WTC11 (cell line): ENCODE measurements around the gene NHSL2.

Source experiments
- CTCF ChIP-seq: fragments of 200-600 bp; IDR thresholded peaks from 2 replicates; pipeline ENCODE4 v1.8.0; 2022; ENCODE audit warnings: antibody characterized with exemption
- SP1 ChIP-seq: sonication (generic); formaldehyde crosslinking; conservative IDR thresholded peaks from 2 replicates; pipeline ENCODE4 v1.8.1; 2022; ENCODE audit warnings: missing genetic modification reagents
- ZNF396 ChIP-seq: fragments of 250-450 bp; sonication (Bioruptor Pico); IDR thresholded peaks from 2 replicates; pipeline ENCODE4 v1.8.0; 2021; ENCODE audit warnings: mild to moderate bottlenecking, moderate library complexity, borderline replicate concordance

DNA sequence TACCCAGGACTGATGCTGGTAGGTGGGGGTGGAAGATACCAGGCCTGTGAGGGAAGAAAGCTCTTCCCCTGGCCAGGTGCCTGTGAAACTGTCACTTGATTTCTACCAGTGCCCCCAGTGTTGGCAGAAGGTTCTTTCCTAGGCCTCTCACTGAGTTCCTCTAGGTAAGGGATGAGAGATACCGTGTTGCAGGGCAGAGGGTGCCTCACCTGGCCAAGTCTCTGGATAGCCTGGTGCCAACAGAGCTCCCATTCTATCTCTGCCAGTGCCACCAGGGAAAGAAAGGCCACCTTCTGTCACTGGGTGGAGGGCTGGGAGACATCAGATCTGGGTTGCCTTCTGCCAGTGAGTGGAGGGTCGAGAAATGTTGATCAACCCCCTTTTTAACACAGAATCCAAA is 127.0 kb downstream of the NHSL2 start:
- TF ChIP-seq ZNF396 (CRISPR knock-in tag) (no peak), CTCF (no peak), SP1 (CRISPR knock-in tag) (no peak)
